ENCODE results near the gene ADIPOR2. TPM values are rescaled to one million over a fixed set of nuclear protein-coding genes. Genes with fewer than 3 reads are reported as not detected.

ADIPOR2 gene
- total RNA-seq, 1 experiment from 2014 or later, result 26.5 TPM

GRCh38 chr12:1763153-1763552 lies 72.3 kb downstream of the ADIPOR2 start:
- no peak overlapping the region for H3K4me3 ChIP-seq (ENCODE audit: low read length)
- no peak overlapping the region for H3K9ac ChIP-seq (ENCODE audit: low read length)
- peaks cover 16% of the 10 kb centered on the region for H3K4me1 ChIP-seq (ENCODE audit: insufficient read depth, low read length)
- peaks cover 30% of the 10 kb centered on the region; the same call in 1 of the 2 replicates for H3K79me2 ChIP-seq (ENCODE audit: low read length)
- no peaks in the 10 kb centered on the region for H3F3A ChIP-seq (ENCODE audit: low read length, unreplicated experiment)
- no peak for TF ChIP-seq CTCF (conservative IDR thresholded peaks at IDR 0.05; ENCODE audit: low read depth, low read length)
- TF ChIP-seq EZH2 (IDR thresholded peaks at IDR 0.05; ENCODE audit: low read length, unreplicated experiment), result no peak
- no peak for TF ChIP-seq EZH2phosphoT487 (IDR thresholded peaks at IDR 0.05; ENCODE audit: borderline replicate concordance, low read length)
- CTCF ChIA-PET, result no interaction called here
- intact Hi-C loops (cut with micrococcal nuclease), result no loop called here
- no peaks in the 10 kb centered on the region for H3K9me2 ChIP-seq (replicated peaks; ENCODE audit: low read length)
- no peaks in the 10 kb centered on the region for H4K20me1 ChIP-seq (ENCODE audit: low read length)
- no peak overlapping the region for H3K27ac ChIP-seq (ENCODE audit: low read length)
- H3K36me3 ChIP-seq (ENCODE audit: low read depth, low read length), result no peaks in the 10 kb centered on the region
- POLR2A ChIA-PET (ENCODE audit: unreplicated experiment), result no interaction called here
- H3K9me3 ChIP-seq (ENCODE audit: low read length), result no peaks in the 10 kb centered on the region
- no peak for ATAC-seq
- no peak for DNase-seq
- BruUV-seq (replicated peaks), result no TSS peak
- no peaks in the 10 kb centered on the region for H3K27me3 ChIP-seq (ENCODE audit: low read length)
- H3K4me2 ChIP-seq (ENCODE audit: low read length), result no peak overlapping the region
- no peak overlapping the region for H2AFZ ChIP-seq (ENCODE audit: low read length)

- H3K27ac ChIP-seq (ENCODE audit: low read length), result no peak overlapping the region
- TF ChIP-seq EZH2 (IDR thresholded peaks at IDR 0.05; ENCODE audit: low read length, unreplicated experiment) (no peak), CTCF (conservative IDR thresholded peaks at IDR 0.05; ENCODE audit: low read depth, low read length) (no peak), EZH2phosphoT487 (IDR thresholded peaks at IDR 0.05; ENCODE audit: borderline replicate concordance, low read length) (no peak)
- intact Hi-C loops (cut with micrococcal nuclease), result no loop called here
- no peak for ATAC-seq
- peaks cover 49% of the 10 kb centered on the region for H3K79me2 ChIP-seq (ENCODE audit: low read length)
- BruUV-seq (replicated peaks), result no TSS peak
- no peak overlapping the region for H3K4me3 ChIP-seq (ENCODE audit: low read length)
- DNase-seq, result no peak
- H3K9ac ChIP-seq (ENCODE audit: low read length), result no peak overlapping the region
- H4K20me1 ChIP-seq (ENCODE audit: low read length), result no peaks in the 10 kb centered on the region
- peaks cover 32% of the 10 kb centered on the region for H3K4me1 ChIP-seq (ENCODE audit: insufficient read depth, low read length)
- ChIA-PET POLR2A (ENCODE audit: unreplicated experiment) (no interaction called here), CTCF (no interaction called here)
- H3F3A ChIP-seq (ENCODE audit: low read length, unreplicated experiment), result no peaks in the 10 kb centered on the region
- H3K9me2 ChIP-seq (replicated peaks; ENCODE audit: low read length), result no peaks in the 10 kb centered on the region
- H3K36me3 ChIP-seq (ENCODE audit: low read depth, low read length), result no peaks in the 10 kb centered on the region
- no peaks in the 10 kb centered on the region for H3K9me3 ChIP-seq (ENCODE audit: low read length)
- H3K4me2 ChIP-seq (ENCODE audit: low read length), result no peak overlapping the region
- H2AFZ ChIP-seq (ENCODE audit: low read length), result no peak overlapping the region
- no peaks in the 10 kb centered on the region for H3K27me3 ChIP-seq (ENCODE audit: low read length)
Observed at GRCh38 chr12:1766110-1766509, 75.2 kb downstream of the ADIPOR2 start.

- TF ChIP-seq CTCF (conservative IDR thresholded peaks at IDR 0.05; ENCODE audit: low read depth, low read length) (no peak), EZH2phosphoT487 (IDR thresholded peaks at IDR 0.05; ENCODE audit: borderline replicate concordance, low read length) (no peak), EZH2 (IDR thresholded peaks at IDR 0.05; ENCODE audit: low read length, unreplicated experiment) (no peak)
- BruUV-seq (replicated peaks), result no TSS peak
- no peak overlapping the region for H3K9ac ChIP-seq (ENCODE audit: low read length)
- CTCF ChIA-PET, result no interaction called here
- no peaks in the 10 kb centered on the region for H3K9me2 ChIP-seq (replicated peaks; ENCODE audit: low read length)
- no peaks in the 10 kb centered on the region for H3K27me3 ChIP-seq (ENCODE audit: low read length)
- ATAC-seq, result no peak
- peak; percentile 15 for DNase-seq
- H3F3A ChIP-seq (ENCODE audit: low read length, unreplicated experiment), result no peaks in the 10 kb centered on the region
- peaks cover 56% of the 10 kb centered on the region for H3K79me2 ChIP-seq (ENCODE audit: low read length)
- intact Hi-C loops (cut with micrococcal nuclease), result no loop called here
- POLR2A ChIA-PET (ENCODE audit: unreplicated experiment), result interaction anchor here (0.7 kb wide), 1 partner anchor 237 kb away, joined by 3 read pairs; the partner anchor contains the start of gene DCP1B
- no peak overlapping the region for H2AFZ ChIP-seq (ENCODE audit: low read length)
- no peaks in the 10 kb centered on the region for H3K36me3 ChIP-seq (ENCODE audit: low read depth, low read length)
- H3K9me3 ChIP-seq (ENCODE audit: low read length), result no peaks in the 10 kb centered on the region
- no peak overlapping the region for H3K4me3 ChIP-seq (ENCODE audit: low read length)
- H4K20me1 ChIP-seq (ENCODE audit: low read length), result no peaks in the 10 kb centered on the region
- H3K4me1 ChIP-seq (ENCODE audit: insufficient read depth, low read length), result peaks cover 32% of the 10 kb centered on the region
- H3K4me2 ChIP-seq (ENCODE audit: low read length), result peak overlapping the region; percentile 33; the same call in 1 of the 2 replicates
- H3K27ac ChIP-seq (ENCODE audit: low read length), result no peak overlapping the region
Observed at GRCh38 chr12:1767407-1768090, 76.7 kb downstream of the ADIPOR2 start.

Measured in PC-3 (cell line).